H1 (cell line): Measurements from ENCODE around the gene ITGA8. TPM values are rescaled to one million over a fixed set of nuclear protein-coding genes. Genes with fewer than 3 reads are reported as not detected.

Experiments used
- CTCF ChIA-PET: fragments of 300-600 bp; sonication (Branson Sonifier 250); formaldehyde crosslinking; loops from one replicate; lab custom pipeline; 2021; ENCODE audit not compliant: partially characterized antibody; lab: Charles Lee
- POLR2A ChIA-PET: fragments of 300-600 bp; sonication (Branson Sonifier 250); formaldehyde crosslinking; loops from one replicate; lab custom pipeline; 2021; ENCODE audit warnings: inconsistent platforms; ENCODE audit not compliant: partially characterized antibody; lab: Charles Lee
- DNase-seq, 2 experiments: peaks; one replicate each; pipeline versions ENCODE4 v3.0.0 to v3.0.0-alpha.2; 2010 to 2022; ENCODE audit warnings: low spot score in 2 of 2, low read depth in 1 of 2, mixed read lengths in 1 of 2
- FAIRE-seq: peaks from 2 replicates; lab custom pipeline; 2011; peaks lifted over from hg19 to GRCh38; lab: Jason Lieb, UNC
- H2AFZ ChIP-seq: 2 replicates; pipeline ENCODE4 v1.8.1; 2012; ENCODE audit warnings: low read length, inconsistent platforms
- H2AK5ac ChIP-seq: 2 replicates; pipeline ENCODE4 v1.6.1; 2013; ENCODE audit warnings: low read depth, low read length
- H2BK120ac ChIP-seq: replicated peaks from 2 replicates; pipeline ENCODE3; 2013; ENCODE audit warnings: low read depth, low read length, inconsistent platforms
- H2BK12ac ChIP-seq: 2 replicates; pipeline ENCODE4 v1.6.1; 2013; ENCODE audit warnings: low read depth, low read length
- H2BK15ac ChIP-seq: 2 replicates; pipeline ENCODE4 v1.6.1; 2013; ENCODE audit warnings: low read length
- H2BK20ac ChIP-seq: 2 replicates; pipeline ENCODE4 v1.6.1; 2013; ENCODE audit warnings: low read length
- H2BK5ac ChIP-seq: 2 replicates; pipeline ENCODE4 v1.6.1; 2013; ENCODE audit warnings: low read depth, low read length
- H3K14ac ChIP-seq: 2 replicates; pipeline ENCODE4 v1.6.1; 2013; ENCODE audit warnings: inconsistent platforms; ENCODE audit not compliant: insufficient read length
- H3K18ac ChIP-seq: 2 replicates; pipeline ENCODE4 v1.6.1; 2013; ENCODE audit warnings: low read length; ENCODE audit errors: extremely low read depth
- H3K23ac ChIP-seq: 2 replicates; pipeline ENCODE4 v1.6.1; 2013; ENCODE audit warnings: inconsistent platforms; ENCODE audit not compliant: insufficient read length
- H3K23me2 ChIP-seq: 2 replicates; pipeline ENCODE4 v1.6.1; 2013; ENCODE audit warnings: low read depth, low read length
- H3K27ac ChIP-seq: 2 replicates; pipeline ENCODE4 v1.6.1; 2011; ENCODE audit warnings: low read depth, low read length, inconsistent platforms
- H3K27me3 ChIP-seq, 4 experiments: replicated peaks in 1 of 4; 1 replicate in 1 of 4; 2 replicates in 3 of 4; pipeline versions ENCODE4 v1.6.1 to v1.8.1; 2011 to 2013; ENCODE audit warnings: low read length in 3 of 4, mild to moderate bottlenecking in 3 of 4, inconsistent platforms in 2 of 4, mixed read lengths in 2 of 4, moderate library complexity in 1 of 4; ENCODE audit not compliant: control insufficient read depth in 3 of 4, insufficient read depth in 3 of 4; ENCODE audit errors: extremely low read depth in 1 of 4
- H3K36me3 ChIP-seq, 4 experiments: 2 replicates each; pipeline versions ENCODE4 v1.6.1 to v1.8.1; 2011 to 2013; ENCODE audit warnings: mild to moderate bottlenecking in 4 of 4, low read length in 3 of 4, moderate library complexity in 2 of 4, control low read depth in 1 of 4, inconsistent platforms in 1 of 4; ENCODE audit not compliant: insufficient read depth in 4 of 4, control insufficient read depth in 2 of 4
- H3K4ac ChIP-seq: replicated peaks from 2 replicates; pipeline ENCODE3; 2013; ENCODE audit warnings: low read length, low read depth, mixed read lengths, inconsistent platforms; ENCODE audit not compliant: insufficient read length
- H3K4me1 ChIP-seq, 4 experiments: replicated peaks in 1 of 4; 1 replicate in 1 of 4; 2 replicates in 3 of 4; pipeline versions ENCODE4 v1.6.1 to v1.8.1; 2011 to 2013; ENCODE audit warnings: low read length in 3 of 4, inconsistent platforms in 2 of 4, mixed read lengths in 1 of 4; ENCODE audit not compliant: insufficient read depth in 4 of 4, control insufficient read depth in 3 of 4
- H3K4me2 ChIP-seq, 2 experiments: 2 replicates each; pipeline versions ENCODE4 v1.6.1 to v1.8.1; 2011 to 2013; ENCODE audit warnings: low read depth in 2 of 2, low read length in 2 of 2, control low read depth in 1 of 2, inconsistent platforms in 1 of 2, mild to moderate bottlenecking in 1 of 2; ENCODE audit not compliant: insufficient read depth in 1 of 2
- H3K4me3 ChIP-seq, 4 experiments: fragments of 200-600, 300-600 bp in 1 of 4; sonication (generic), shearing (Covaris generic), sonication (Bioruptor Twin) in 1 of 4; 2 replicates each; pipeline versions ENCODE4 v1.5.1 to v1.8.1; 2011 to 2016; ENCODE audit warnings: low read length in 4 of 4, low read depth in 3 of 4, control low read depth in 2 of 4, inconsistent platforms in 2 of 4, mild to moderate bottlenecking in 2 of 4, mixed read lengths in 1 of 4, moderate library complexity in 1 of 4; ENCODE audit not compliant: insufficient read depth in 2 of 4; ENCODE audit errors: extremely low read depth in 1 of 4
- H3K56ac ChIP-seq: replicated peaks from 2 replicates; pipeline ENCODE3; 2013; ENCODE audit warnings: low read depth, mild to moderate bottlenecking, mixed read lengths, low read length, inconsistent platforms; ENCODE audit not compliant: insufficient read length
- H3K79me1 ChIP-seq: 2 replicates; pipeline ENCODE4 v1.6.1; 2013; ENCODE audit warnings: low read depth, low read length, control low read depth
- H3K79me2 ChIP-seq, 2 experiments: 2 replicates each; pipeline versions ENCODE4 v1.6.1 to v1.8.1; 2012 to 2013; ENCODE audit warnings: low read length in 2 of 2, mild to moderate bottlenecking in 2 of 2, inconsistent platforms in 1 of 2; ENCODE audit not compliant: insufficient read depth in 2 of 2, control insufficient read depth in 1 of 2
- H3K9ac ChIP-seq, 4 experiments: replicated peaks in 1 of 4; 1 replicate in 1 of 4; 2 replicates in 3 of 4; pipeline versions ENCODE4 v1.6.1 to v1.8.1; 2011 to 2013; ENCODE audit warnings: low read depth in 3 of 4, low read length in 3 of 4, control low read depth in 2 of 4, mild to moderate bottlenecking in 2 of 4, moderate library complexity in 2 of 4, inconsistent platforms in 1 of 4; ENCODE audit errors: extremely low read depth in 1 of 4
- H3K9me3 ChIP-seq, 2 experiments: 2 replicates each; pipeline versions ENCODE4 v1.6.1 to v1.8.1; 2012 to 2013; ENCODE audit warnings: mild to moderate bottlenecking in 2 of 2, moderate library complexity in 2 of 2, control low read depth in 1 of 2, inconsistent platforms in 1 of 2, low read depth in 1 of 2, low read length in 1 of 2, mixed read lengths in 1 of 2; ENCODE audit not compliant: insufficient read depth in 2 of 2
- H4K20me1 ChIP-seq, 2 experiments: replicated peaks in 1 of 2; 2 replicates each; pipeline versions ENCODE3 to v1.8.1; 2011 to 2013; ENCODE audit warnings: inconsistent platforms in 2 of 2, low read length in 2 of 2, mild to moderate bottlenecking in 1 of 2; ENCODE audit not compliant: insufficient read depth in 2 of 2, control insufficient read depth in 1 of 2
- H4K5ac ChIP-seq: 2 replicates; pipeline ENCODE4 v1.6.1; 2013; ENCODE audit warnings: low read length, low read depth, mixed read lengths, inconsistent platforms; ENCODE audit not compliant: insufficient read length
- H4K8ac ChIP-seq: 2 replicates; pipeline ENCODE4 v1.8.0; 2013; ENCODE audit warnings: mild to moderate bottlenecking, moderate library complexity, low read length, inconsistent platforms; ENCODE audit not compliant: insufficient read depth; ENCODE audit errors: extremely low read depth
- H4K91ac ChIP-seq: replicated peaks from 2 replicates; pipeline ENCODE3; 2013; ENCODE audit warnings: low read length, mixed read lengths, inconsistent platforms; ENCODE audit not compliant: insufficient read length
- BCL11A ChIP-seq, 2 experiments: IDR thresholded peaks; one replicate each; pipeline ENCODE4 v1.6.1; 2011; ENCODE audit warnings: low read depth in 2 of 2, low read length in 2 of 2, mild to moderate bottlenecking in 2 of 2
- CBX5 ChIP-seq: fragments of 300-800, 300-1000 bp; sonication (generic); IDR thresholded peaks from 2 replicates; pipeline ENCODE4 v1.7.1; 2016; ENCODE audit warnings: antibody characterized with exemption, low read length, low read depth
- GABPA ChIP-seq: IDR thresholded peaks from 2 replicates; pipeline ENCODE4 v1.6.1; 2011; ENCODE audit warnings: mild to moderate bottlenecking, low read length, moderate library complexity, borderline replicate concordance; ENCODE audit not compliant: insufficient read depth
- JUN ChIP-seq: IDR thresholded peaks from 2 replicates; pipeline ENCODE4 v1.6.1; 2011; ENCODE audit warnings: low read depth, mild to moderate bottlenecking, improper control_type of control experiment, low read length
- KDM4A ChIP-seq: IDR thresholded peaks from one replicate; pipeline ENCODE4 v1.7.1; 2012; ENCODE audit warnings: low read depth, mild to moderate bottlenecking, moderate library complexity, low read length, inconsistent platforms; ENCODE audit not compliant: severe bottlenecking
- KDM5A ChIP-seq: fragments of 200-600 bp; IDR thresholded peaks from 2 replicates; pipeline ENCODE4 v1.7.1; 2012; ENCODE audit warnings: mild to moderate bottlenecking, low read length, inconsistent platforms, mixed read lengths
- NANOG ChIP-seq: IDR thresholded peaks from 2 replicates; pipeline ENCODE4 v1.6.1; 2011; ENCODE audit warnings: low read length, low read depth, mild to moderate bottlenecking, inconsistent platforms; ENCODE audit not compliant: insufficient read depth, poor library complexity, severe bottlenecking
- SP2 ChIP-seq: IDR thresholded peaks from 2 replicates; pipeline ENCODE4 v1.6.1; 2012; ENCODE audit warnings: mild to moderate bottlenecking, low read length, inconsistent platforms
- SP4 ChIP-seq: IDR thresholded peaks from 2 replicates; pipeline ENCODE4 v1.6.1; 2012; ENCODE audit warnings: low read length, inconsistent platforms
- WGBS, 2 experiments: shearing (Covaris generic) in 1 of 2; methylation state at CpG; one replicate each; pipeline versions ENCODE4 v1.1.6 to v1.1.7; 2013 to 2015; ENCODE audit warnings: low lambda C conversion rate in 2 of 2, mixed read lengths in 2 of 2, inconsistent platforms in 1 of 2, low coverage in 1 of 2, missing lambda C conversion rate in 1 of 2; ENCODE audit not compliant: insufficient replicate concordance in 2 of 2, insufficient coverage in 1 of 2, insufficient read length in 1 of 2; ENCODE audit errors: extremely low coverage in 1 of 2, missing lambda C conversion rate in 1 of 2; 5-methylcytosine and 5-hydroxymethylcytosine counted together
- polyA plus RNA-seq, 7 experiments: library from polyadenylated mRNA; depleted of rRNA in 3 of 7; stranded (reverse) in 5 of 7; unstranded in 2 of 7; fragments of >200 nt in 5 of 7; fragments of 200-250 nt in 2 of 7; gene quantifications; 1 replicate in 5 of 7; 2 replicates in 1 of 7; 4 replicates in 1 of 7; pipeline versions ENCODE4 v1.2.1 to v1.2.3, GENCODE V29; 2011 to 2013; ENCODE audit warnings: missing spikeins in 2 of 7, mixed read lengths in 2 of 7
- total RNA-seq: library from RNA; stranded (reverse); fragmentation: NEBNext Ultra II Directional; extraction: Animal tissue kit (Norgen Biotek cat#: 25700); gene quantifications from 2 replicates; pipeline ENCODE4 v1.2.1, GENCODE V29; 2021
- TF ChIP-seq, protein P1 (sequence below): IDR thresholded peaks from 2 replicates; pipeline ENCODE4 v1.6.1; 2011; ENCODE audit warnings: low read depth, mild to moderate bottlenecking, low read length; ENCODE audit not compliant: insufficient read depth

ITGA8 gene
- total and polyA plus RNA-seq, 2 of the 8 experiments (the other 6 are each of a cell fraction or from before 2014, with no cell fraction given) = not detected

DNA sequence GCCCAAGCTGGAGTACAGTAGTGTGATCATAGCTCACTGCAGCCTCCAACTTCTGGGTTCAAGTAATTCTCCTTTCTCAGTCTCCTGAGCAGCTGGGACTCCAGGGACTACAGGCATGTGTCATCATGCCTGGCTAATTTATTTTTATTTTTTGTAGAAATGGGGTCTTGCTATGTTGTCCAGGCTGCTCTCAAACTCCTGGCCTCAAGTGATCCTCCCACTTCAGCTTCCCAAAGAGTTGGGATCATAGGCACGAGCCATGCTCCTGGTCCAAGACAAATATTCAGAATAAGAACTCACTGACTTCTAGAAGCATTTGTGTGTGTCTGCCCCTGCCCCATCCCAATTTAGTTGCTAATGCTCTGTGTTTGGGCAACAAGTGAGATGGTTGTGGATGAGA lies 151.8 kb downstream of the ITGA8 start:
- FAIRE-seq (no peak), DNase-seq (no peak)
- H4K5ac ChIP-seq = no peak overlapping the region
- H3K79me2 ChIP-seq = no peaks in the 10 kb centered on the region
- H3K4me2 ChIP-seq = no peak overlapping the region
- no peak overlapping the region for H3K14ac ChIP-seq
- POLR2A ChIA-PET = no interaction called here
- H2BK120ac ChIP-seq = no peak overlapping the region
- H3K56ac ChIP-seq = no peak overlapping the region
- H3K4me3 ChIP-seq = no peak overlapping the region
- no peaks in the 10 kb centered on the region for H4K20me1 ChIP-seq
- no peak overlapping the region for H4K8ac ChIP-seq
- no peak overlapping the region for H3K23ac ChIP-seq
- no peak overlapping the region for H2AK5ac ChIP-seq
- no peak overlapping the region for H3K9ac ChIP-seq
- H3K27me3 ChIP-seq = no peaks in the 10 kb centered on the region
- peaks cover 0 to 2% (median 0%) of the 10 kb centered on the region in 4 experiments; a peak in 1 of 7 replicates for H3K4me1 ChIP-seq
- no peak overlapping the region for H3K4ac ChIP-seq
- H3K36me3 ChIP-seq = no peaks in the 10 kb centered on the region
- WGBS, 2 experiments = 78% methylated on average over 1 of the region's 1 CpG; no CpG with 5 or more reads in 1 of the 2 experiments
- no peaks in the 10 kb centered on the region for H3K9me3 ChIP-seq
- no peak overlapping the region for H3K27ac ChIP-seq
- no peak overlapping the region for H2BK12ac ChIP-seq
- H2BK20ac ChIP-seq = no peak overlapping the region
- no peak overlapping the region for H3K18ac ChIP-seq
- H2BK15ac ChIP-seq = no peak overlapping the region
- CTCF ChIA-PET = interaction anchor here (0.6 kb wide), 1 partner anchor 82 kb away, joined by 3 read pairs; no protein-coding TSS in a partner anchor
- H3K79me1 ChIP-seq = no peaks in the 10 kb centered on the region
- TF ChIP-seq BCL11A (IDR thresholded peaks at IDR 0.05; ENCODE audit: low read depth in 2 of 2, low read length in 2 of 2) (no peak), KDM4A (no peak), CBX5 (no peak), GABPA (no peak), KDM5A (no peak), SP4 (no peak), JUN (no peak), SP2 (no peak), NANOG (no peak)
- TF ChIP-seq, protein P1, sequence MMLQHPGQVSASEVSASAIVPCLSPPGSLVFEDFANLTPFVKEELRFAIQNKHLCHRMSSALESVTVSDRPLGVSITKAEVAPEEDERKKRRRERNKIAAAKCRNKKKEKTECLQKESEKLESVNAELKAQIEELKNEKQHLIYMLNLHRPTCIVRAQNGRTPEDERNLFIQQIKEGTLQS = no peak
- H2AFZ ChIP-seq = no peak overlapping the region
- no peaks in the 10 kb centered on the region for H3K23me2 ChIP-seq
- H4K91ac ChIP-seq = no peak overlapping the region
- H2BK5ac ChIP-seq = no peak overlapping the region
